GM18499 (cell line): ENCODE results near the gene PIK3CG.
"Not testable (repeated sequence)": the region's sequence is repeated elsewhere in the genome, so short reads cannot be mapped to it uniquely, and the experiment has no call there.

Experiments used
- ATAC-seq: cut with Tn5 transposase; IDR thresholded peaks from one replicate; pipeline ENCODE4 v1.9.1; 2021; ENCODE audit warnings: moderate number of reproducible peaks; ENCODE audit not compliant: insufficient read depth, unreplicated experiment

PIK3CG gene

DNA sequence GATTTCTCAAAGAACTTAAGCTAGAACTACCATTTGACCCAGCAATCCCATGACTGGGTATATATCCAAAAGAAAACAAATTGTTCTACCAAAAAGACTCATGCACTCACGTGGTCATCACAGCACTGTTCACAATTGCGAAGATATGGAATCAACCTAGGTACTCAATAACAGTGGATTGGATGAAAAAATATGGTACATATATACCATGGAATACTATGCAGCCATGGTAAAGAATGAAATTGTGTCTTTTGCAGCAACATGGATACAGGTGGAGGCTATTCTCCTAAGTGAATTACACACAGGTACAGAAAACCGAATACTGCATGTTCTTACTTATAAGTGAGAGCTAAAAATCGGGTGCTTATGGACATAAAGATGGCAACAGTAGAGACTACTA is 61.8 kb downstream of the PIK3CG start:
- no peak for ATAC-seq

DNA sequence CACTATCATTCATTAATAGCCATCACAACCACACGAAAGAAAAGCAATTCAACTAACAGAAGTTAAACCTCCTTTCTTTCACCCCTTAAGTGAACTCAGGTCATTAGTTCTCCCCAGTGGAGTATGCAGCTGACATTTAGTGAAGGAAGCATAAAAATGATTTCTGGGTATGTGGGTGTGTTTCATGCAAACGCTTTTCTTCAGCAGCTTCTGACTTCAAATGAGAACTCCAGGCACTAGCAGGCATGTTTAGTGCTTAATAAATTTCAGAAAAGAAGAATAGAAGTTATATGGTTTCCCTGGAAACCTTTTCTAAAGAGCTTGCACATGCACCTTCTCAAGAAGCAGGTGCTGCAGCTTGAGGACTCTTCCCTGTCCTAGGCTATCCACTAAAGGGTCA is 62.5 kb downstream of the PIK3CG start:
- ATAC-seq, result no peak

DNA sequence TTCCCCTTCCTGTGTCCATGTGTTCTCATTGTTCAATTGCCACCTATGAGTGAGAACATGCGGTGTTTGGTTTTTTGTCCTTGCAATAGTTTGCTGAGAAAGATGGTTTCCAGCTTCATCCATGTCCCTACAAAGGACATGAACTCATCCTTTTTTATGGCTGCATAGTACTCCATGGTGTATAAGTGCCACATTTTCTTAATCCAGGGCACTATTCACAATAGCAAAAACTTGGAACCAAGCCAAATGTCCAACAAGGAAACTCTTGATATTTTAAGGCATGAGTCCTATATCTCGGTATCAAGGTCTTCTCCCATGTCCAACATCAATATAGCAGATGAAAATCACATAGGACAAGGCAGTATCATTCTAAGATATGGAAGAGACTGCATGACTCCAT is 64.5 kb downstream of the PIK3CG start:
- ATAC-seq, result not testable (repeated sequence)

DNA sequence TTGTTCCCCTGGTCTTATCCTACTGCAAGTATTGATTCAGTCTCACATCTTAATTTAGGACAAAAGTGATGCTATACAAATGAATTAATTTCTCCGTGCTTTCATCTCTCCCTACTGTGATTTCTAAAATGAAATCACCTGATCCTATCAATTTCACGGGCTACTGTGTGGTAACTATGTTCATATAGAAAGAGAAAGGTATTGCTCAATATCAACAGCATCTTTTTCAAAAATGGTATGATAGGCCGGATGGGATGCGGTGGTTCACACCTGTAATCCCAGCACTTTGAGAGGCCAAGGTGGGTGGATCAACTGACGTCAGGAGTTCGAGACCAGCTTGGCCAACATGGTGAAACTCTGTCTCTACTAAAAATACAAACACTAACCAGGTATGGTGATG is 71.2 kb downstream of the PIK3CG start:
- no peak for ATAC-seq

DNA sequence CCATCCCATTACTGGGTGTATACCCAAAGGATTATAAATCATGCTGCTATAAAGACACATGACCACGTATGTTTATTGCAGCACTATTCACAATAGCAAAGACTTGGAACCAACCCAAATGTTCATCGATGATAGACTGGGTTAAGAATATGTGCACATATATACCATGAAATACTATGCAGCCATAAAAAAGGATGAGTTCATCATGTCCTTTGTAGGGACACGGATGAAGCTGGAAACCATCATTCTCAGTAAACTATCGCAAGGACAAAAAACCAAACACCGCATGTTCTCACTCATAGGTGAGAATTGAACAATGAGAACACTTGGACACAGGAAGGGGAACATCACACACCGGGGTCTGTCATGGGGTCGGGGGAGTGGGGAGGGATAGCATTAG is 73.0 kb downstream of the PIK3CG start:
- ATAC-seq, result not testable (repeated sequence)

DNA sequence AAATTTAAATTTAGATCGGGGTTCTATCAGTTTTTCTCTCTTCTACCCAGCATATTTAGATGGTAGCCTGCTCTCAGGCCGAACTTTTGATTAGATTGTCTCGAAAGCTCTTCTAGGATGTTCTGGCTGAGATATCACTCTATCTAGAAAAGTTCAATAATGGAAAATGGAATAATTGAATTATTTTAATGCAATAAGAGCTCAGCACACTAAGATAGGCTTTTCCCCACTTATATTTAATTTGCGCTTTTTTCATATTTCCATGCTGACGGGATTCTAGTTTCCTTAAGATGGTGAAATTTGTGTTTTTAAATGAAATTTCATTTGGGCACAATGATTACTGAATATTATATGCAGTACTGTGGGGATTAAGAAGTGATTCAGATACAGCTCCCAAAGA is 73.7 kb downstream of the PIK3CG start:
- no peak for ATAC-seq

DNA sequence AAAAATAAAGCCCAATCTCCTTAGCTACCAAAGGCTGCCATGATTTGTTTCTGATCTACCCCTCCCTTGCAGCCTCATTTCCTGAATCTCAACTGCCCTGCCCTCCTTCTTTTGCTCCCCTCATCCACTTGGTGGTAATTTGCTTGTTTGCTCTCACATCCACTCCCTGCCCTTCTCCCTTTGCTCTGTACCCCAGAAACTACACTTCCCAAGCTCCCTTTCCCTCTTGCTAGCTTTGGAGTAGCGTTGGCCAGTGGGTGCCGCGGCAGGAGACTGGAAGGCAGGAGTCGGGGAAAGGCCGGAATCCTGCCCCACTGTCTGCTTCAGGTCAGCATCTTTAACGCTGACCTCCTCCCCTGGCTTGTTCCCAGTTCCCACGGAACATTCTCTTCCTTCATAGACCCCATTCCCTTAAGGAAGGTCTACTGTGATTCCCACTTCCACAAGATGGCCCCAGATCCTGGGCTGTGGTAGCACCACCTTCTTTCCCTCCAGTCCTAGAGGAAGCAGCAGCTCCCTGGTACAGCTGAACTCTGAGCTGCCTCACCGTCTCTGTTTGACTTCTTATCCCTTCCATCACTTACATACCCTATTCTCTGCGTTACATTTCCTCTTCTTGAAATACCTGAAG is 79.1 kb downstream of the PIK3CG start:
- no peak for ATAC-seq

DNA sequence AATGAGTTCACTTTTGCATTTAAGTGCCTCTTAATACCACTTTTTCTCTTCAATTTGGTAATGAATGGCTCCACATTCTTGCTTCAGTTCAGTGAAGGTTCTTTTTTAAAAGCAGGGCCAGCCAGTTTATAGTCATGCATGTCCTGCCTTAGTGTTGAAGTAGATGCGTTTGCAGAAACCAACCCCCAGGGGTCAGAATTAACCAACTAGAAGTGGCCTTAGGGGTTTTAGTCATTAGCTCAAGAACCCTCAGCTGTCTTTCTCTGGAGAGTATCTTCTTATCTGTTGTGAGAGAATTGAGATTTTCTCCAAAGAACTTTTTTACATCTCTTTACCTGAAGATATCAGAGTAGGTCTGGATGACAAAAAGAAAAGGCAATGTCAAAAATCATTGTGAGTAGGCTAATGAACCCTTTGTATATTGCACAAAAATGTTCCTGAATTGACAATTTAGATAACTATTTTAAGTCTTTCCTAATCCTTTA is 82.2 kb downstream of the PIK3CG start:
- no peak for ATAC-seq

DNA sequence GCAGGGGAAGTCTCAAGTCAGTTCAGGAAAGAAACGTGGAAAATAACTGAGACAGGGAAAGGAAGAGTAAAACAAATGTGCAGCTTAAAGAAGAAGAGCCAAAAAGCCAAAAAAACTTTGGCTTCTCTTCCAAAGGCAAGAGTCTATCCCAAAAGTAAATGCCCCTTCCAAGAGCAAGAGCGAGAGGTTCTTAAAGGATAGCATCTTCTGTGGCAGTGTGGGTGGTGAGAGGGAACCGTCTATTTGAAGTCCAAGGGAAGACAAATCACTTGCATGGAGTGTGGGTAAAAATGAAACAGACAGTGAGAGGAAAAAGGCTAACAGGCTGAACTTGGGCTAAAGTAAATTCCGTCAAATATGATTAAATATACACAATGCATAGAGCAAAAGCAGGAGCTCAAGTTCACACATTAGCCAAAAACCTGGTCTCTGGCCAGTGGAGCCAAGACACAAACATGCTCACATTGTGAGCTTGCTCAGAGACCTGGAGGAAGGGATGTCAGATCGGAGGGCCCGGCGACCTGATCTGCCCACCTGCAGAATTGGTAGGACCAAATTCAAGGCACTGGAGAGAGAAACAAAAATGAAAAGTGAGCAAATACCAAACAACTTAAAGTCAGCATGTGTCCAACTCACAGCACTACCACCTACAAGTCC is 87.0 kb downstream of the PIK3CG start:
- ATAC-seq, result no peak

DNA sequence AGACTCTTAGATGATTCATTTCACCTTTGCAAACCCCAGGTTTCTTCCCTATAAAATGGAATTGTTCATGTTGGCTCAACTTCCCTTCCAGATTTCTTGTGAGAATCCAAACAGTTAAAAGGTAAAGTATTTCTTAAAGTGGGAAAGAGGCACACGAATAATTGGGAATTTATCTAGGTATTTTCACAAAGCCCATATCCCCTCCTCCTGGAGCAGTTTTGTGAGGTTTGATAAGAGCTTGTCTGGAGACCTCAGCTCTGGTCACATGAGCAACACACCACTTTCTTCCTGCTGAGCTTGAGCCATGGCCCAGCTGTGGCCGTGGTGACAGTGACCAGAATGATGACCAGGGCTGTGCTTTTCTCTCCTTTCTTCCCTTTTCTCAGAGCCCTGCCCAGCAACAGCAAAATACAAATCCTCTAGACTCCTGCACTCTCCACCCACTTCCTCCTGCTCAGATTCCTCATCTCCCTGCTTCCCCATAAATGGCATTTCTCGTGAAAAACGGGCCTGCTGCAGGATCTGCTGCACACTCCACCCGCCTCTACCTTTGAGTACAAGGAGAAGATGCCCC is 87.7 kb downstream of the PIK3CG start:
- ATAC-seq, result no peak

DNA sequence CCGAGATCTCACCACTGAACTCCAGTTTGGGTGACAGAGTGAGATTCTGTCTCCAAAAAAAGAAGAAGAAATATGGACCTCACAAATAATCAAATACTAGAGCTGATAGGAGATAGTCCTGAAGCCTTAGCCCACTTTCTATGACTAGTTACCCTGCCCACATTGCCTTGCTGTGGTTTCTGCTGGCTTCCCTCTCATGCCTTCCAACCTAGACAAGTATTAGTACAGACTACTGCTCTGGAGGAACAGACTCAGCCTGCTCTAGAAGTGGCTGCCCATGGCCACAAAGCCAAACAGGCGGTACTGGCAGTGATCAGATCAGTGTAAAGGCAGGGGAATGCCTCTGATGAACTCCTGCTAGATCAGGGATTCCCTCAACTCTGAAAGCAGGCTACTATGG is 89.8 kb downstream of the PIK3CG start:
- ATAC-seq, result no peak

DNA sequence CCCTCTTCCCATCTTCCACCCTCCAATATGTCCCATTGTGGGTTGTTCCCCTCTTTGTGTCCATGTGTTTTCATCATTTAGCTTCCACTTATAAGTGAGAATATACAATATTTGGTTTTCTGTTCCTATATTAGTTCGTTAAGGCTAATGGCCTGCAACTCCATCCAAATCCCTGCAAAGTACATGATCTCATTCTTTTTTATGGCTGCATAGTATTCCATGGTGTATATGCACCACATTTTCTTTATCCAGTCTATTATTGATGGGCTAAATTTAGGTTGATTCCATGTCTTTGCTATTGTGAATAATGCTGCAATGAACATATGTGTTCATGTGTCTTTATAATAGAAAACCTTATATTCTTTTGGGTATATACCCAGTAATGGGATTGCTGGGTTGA is 90.8 kb downstream of the PIK3CG start:
- ATAC-seq, result not testable (repeated sequence)
